ENCODE results near the gene ZHX3. TPM values are rescaled to one million over a fixed set of nuclear protein-coding genes. Genes with fewer than 3 reads are reported as not detected.

ZHX3 gene
- total RNA-seq, 2 donors from 2014 or later = 6.9 to 9.6 TPM

DNA sequence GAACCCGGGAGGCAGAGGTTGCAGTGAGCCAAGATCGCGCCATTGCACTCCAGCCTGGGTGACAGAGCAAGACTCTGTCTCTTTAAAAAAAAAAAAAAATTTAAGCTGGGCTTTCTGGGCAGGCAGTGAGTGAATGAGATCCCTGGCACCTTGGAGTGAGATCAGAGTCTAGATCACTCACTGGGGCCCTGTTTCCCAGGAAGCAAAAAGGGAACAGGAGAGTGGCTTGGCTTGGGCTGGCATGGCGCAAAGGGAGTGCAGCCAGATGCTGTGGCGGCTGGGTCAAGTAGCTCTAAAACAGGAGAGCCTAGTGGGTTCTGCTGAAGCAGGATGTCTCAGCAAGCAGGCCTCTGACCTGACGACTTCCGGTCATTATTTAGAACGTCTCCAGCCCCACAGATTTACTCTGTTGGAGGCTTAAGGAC lies 169.8 kb downstream of the ZHX3 start:
- peak overlapping the region; percentile 90 for H3K4me3 Mint-ChIP-seq
- no peak for ATAC-seq (replicated peaks)

GRCh38 chr20:41145821-41146620 lies 171.5 kb downstream of the ZHX3 start:
- H3K4me3 Mint-ChIP-seq = peak overlapping the region; percentile 81
- H3K27me3 Mint-ChIP-seq = no peaks in the 10 kb centered on the region
- peaks cover 83% of the 10 kb centered on the region for H3K4me1 Mint-ChIP-seq
- peaks cover 84% of the 10 kb centered on the region for H3K36me3 Mint-ChIP-seq (ENCODE audit: low read depth)
- no peak for ATAC-seq (replicated peaks)
- peak overlapping the region; percentile 75 for H3K27ac Mint-ChIP-seq
- no peaks in the 10 kb centered on the region for H3K9me3 Mint-ChIP-seq

More for the DNA sequence above, 169.8 kb downstream of the ZHX3 start:
- Mint-ChIP-seq H3K27ac (peak overlapping the region; percentile 75), H3K36me3 (ENCODE audit: low read depth) (peaks cover 74% of the 10 kb centered on the region), H3K9me3 (no peaks in the 10 kb centered on the region), H3K4me1 (peaks cover 82% of the 10 kb centered on the region), H3K27me3 (no peaks in the 10 kb centered on the region)

DNA sequence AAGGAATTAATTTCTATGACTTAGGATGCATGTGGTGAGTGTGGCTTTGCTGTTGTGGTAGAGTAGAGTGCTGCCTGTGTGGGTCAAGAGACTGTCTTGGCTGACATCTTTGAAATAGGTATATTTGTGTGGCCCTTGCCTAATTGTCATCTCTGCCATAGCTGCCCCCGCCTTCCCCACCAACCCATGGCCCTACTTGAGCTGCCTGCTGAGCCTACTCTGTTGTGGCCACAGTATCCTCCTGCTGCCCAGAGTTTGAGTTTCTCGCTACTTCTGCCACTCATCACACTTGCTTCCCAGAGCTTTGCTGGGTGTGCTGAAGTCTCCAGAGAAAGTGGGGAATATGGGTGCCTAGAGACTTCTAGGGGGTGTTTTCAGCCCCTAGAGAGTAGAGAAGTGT lies 172.2 kb downstream of the ZHX3 start:
- Mint-ChIP-seq H3K4me1 (peaks cover 83% of the 10 kb centered on the region), H3K4me3 (peak overlapping the region; percentile 81), H3K36me3 (ENCODE audit: low read depth) (peaks cover 85% of the 10 kb centered on the region), H3K27me3 (no peaks in the 10 kb centered on the region), H3K9me3 (no peaks in the 10 kb centered on the region), H3K27ac (peak overlapping the region; percentile 75)
- no peak for ATAC-seq (replicated peaks)

DNA sequence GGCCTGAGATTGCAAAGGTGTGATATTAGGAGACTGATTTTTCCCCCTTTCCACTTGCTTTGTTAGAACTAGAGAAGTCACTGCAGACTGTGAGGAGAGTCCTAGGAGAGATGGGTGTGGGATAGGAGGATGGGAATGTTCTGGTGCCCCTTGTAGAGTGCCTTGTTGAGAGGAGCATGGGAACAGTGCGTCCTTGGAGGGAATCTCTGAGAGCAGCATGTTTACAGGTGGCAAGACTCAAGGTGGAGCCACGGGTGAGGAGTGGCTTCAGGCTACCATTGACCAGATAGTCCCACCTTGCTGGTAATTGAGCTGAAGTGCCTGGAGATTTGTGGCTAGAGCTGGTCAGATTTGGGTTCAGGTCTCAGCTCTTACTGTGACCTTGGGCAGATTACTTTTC lies 174.2 kb downstream of the ZHX3 start:
- H3K27me3 Mint-ChIP-seq = no peaks in the 10 kb centered on the region
- no peak for ATAC-seq (replicated peaks)
- H3K36me3 Mint-ChIP-seq (ENCODE audit: low read depth) = peaks cover 94% of the 10 kb centered on the region
- peak overlapping the region; percentile 75 for H3K27ac Mint-ChIP-seq
- no peaks in the 10 kb centered on the region for H3K9me3 Mint-ChIP-seq
- peak overlapping the region; percentile 81 for H3K4me3 Mint-ChIP-seq
- peaks cover 70% of the 10 kb centered on the region for H3K4me1 Mint-ChIP-seq

GRCh38 chr20:41142919-41143318 lies 174.6 kb downstream of the ZHX3 start:
- Mint-ChIP-seq H3K27me3 (no peaks in the 10 kb centered on the region), H3K9me3 (no peaks in the 10 kb centered on the region), H3K27ac (peak overlapping the region; percentile 75), H3K4me1 (peaks cover 66% of the 10 kb centered on the region), H3K4me3 (peak overlapping the region; percentile 81), H3K36me3 (ENCODE audit: low read depth) (peaks cover 94% of the 10 kb centered on the region)
- peak; percentile 50 for ATAC-seq (replicated peaks)

DNA sequence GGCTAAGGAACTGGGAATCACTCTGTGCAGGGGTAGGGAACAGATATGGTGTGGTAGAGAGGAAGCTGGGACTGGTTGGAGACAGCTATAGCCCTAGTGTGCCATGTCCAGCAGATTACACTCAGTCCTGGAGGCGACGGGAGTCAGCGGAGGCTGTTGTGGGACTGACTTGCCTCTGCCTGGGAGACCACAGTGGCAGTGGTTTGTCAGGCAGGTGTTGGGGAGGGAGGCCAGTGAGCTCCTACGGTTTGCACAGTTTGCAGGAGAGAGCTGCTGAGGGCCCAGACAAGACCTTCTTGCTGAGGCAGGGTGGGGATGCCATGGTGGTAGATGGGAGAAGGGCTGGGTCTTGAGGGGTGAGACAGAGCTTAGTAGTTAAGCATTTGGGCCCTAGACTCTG lies 175.3 kb downstream of the ZHX3 start:
- no peak for ATAC-seq (replicated peaks)
- Mint-ChIP-seq H3K9me3 (no peaks in the 10 kb centered on the region), H3K27ac (peak overlapping the region; percentile 75), H3K4me3 (peak overlapping the region; percentile 81), H3K4me1 (peaks cover 64% of the 10 kb centered on the region), H3K27me3 (no peaks in the 10 kb centered on the region), H3K36me3 (ENCODE audit: low read depth) (peaks cover 91% of the 10 kb centered on the region)

DNA sequence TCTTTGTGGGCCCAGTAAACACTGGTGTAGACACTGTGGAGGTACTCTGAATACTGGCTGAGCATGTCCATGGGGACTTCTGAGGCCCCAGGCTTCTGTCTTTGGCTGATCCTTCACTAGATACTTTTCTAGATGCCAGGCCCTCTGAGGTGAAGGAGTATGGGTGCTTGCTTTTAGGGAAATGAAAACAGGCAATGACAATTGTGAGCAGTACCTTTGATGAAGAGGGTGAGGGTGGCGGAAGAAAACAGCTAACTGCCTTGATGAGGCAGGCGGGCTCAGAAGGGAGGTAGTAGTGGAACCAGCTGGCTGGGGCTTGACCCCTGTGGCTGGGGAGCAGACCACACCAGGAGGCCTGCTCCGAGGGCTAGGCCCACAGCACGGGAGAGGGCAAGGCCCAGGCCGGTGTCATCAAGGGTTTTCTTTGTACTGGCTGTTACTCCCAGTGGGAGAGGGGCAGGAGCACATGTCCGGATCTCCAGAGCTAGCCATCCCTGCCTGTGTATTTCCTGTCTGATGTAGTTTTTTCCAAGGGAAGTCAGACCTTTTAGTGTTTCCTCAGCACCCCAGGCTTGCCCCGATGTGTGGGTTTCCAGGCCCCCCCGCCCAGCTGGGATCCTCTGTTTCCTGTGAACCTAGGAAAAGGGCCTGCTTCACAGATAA lies 176.2 kb downstream of the ZHX3 start:
- Mint-ChIP-seq H3K36me3 (ENCODE audit: low read depth) (peaks cover 85% of the 10 kb centered on the region), H3K9me3 (no peaks in the 10 kb centered on the region)

DNA sequence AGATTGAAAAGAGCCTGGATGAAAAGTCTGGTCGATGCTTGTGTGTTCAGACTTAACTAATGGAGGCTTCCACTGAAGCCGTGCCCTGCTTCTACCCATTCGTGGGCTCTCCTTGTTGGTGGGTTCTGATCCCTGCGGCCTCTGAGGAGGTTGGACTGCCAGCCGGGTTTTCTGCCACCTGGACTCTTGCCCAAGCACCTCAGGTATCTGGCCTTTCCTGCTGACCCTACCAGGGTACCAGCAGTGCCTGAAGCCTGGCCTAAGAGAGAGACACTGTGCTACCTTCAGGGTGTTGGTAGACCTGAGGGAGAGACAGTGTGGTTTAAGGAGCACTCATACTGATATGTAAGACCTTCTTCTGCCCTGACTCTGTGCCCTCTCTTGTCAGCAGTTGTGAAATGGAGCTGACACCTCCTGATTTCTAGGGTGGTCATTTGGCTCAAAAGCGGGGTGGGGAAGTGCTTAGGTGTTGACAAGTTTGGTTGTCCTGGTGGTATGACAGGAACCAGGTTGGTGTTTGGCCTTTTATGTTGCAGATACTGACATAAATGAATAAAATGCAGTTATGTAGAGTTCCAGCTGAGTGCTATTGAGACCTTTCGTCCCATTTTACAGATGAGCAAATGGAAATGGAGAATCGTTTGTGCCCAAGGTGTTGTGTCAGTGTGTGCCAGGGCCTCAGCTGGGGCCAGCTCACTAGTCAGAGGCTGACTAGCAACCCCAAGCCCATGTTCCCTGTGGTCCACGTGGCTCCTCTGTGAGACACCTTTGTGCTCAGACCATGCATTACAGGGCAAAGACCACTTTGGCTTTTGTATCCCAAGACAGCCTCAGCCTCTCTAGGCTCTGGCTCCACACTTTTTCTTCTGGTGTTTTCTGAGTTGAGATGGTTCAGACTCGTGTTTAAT lies 177.1 kb downstream of the ZHX3 start:
- Mint-ChIP-seq H3K4me1 (peaks cover 58% of the 10 kb centered on the region), H3K9me3 (no peaks in the 10 kb centered on the region), H3K27ac (peak overlapping the region; percentile 75), H3K36me3 (ENCODE audit: low read depth) (peaks cover 87% of the 10 kb centered on the region), H3K4me3 (peak overlapping the region; percentile 81), H3K27me3 (no peaks in the 10 kb centered on the region)
- ATAC-seq (replicated peaks) = peak; percentile 15

More for the DNA sequence above, 176.2 kb downstream of the ZHX3 start:
- peak overlapping the region; percentile 81 for H3K4me3 Mint-ChIP-seq
- no peak for ATAC-seq (replicated peaks)
- H3K4me1 Mint-ChIP-seq = peaks cover 56% of the 10 kb centered on the region
- no peaks in the 10 kb centered on the region for H3K27me3 Mint-ChIP-seq
- peak overlapping the region; percentile 75 for H3K27ac Mint-ChIP-seq

GRCh38 chr20:41139227-41140093 lies 178.1 kb downstream of the ZHX3 start:
- Mint-ChIP-seq H3K9me3 (no peaks in the 10 kb centered on the region), H3K4me1 (peaks cover 57% of the 10 kb centered on the region), H3K36me3 (ENCODE audit: low read depth) (peaks cover 76% of the 10 kb centered on the region), H3K27me3 (no peaks in the 10 kb centered on the region), H3K27ac (peak overlapping the region; percentile 75), H3K4me3 (peak overlapping the region; percentile 81)
- ATAC-seq (replicated peaks) = no peak

GRCh38 chr20:41138475-41139226 lies 178.9 kb downstream of the ZHX3 start:
- peak; percentile 4 for ATAC-seq (replicated peaks)
- H3K36me3 Mint-ChIP-seq (ENCODE audit: low read depth) = peaks cover 68% of the 10 kb centered on the region
- H3K4me1 Mint-ChIP-seq = peaks cover 50% of the 10 kb centered on the region
- H3K4me3 Mint-ChIP-seq = peak overlapping the region; percentile 81
- no peaks in the 10 kb centered on the region for H3K9me3 Mint-ChIP-seq
- no peaks in the 10 kb centered on the region for H3K27me3 Mint-ChIP-seq
- H3K27ac Mint-ChIP-seq = peak overlapping the region; percentile 75

DNA sequence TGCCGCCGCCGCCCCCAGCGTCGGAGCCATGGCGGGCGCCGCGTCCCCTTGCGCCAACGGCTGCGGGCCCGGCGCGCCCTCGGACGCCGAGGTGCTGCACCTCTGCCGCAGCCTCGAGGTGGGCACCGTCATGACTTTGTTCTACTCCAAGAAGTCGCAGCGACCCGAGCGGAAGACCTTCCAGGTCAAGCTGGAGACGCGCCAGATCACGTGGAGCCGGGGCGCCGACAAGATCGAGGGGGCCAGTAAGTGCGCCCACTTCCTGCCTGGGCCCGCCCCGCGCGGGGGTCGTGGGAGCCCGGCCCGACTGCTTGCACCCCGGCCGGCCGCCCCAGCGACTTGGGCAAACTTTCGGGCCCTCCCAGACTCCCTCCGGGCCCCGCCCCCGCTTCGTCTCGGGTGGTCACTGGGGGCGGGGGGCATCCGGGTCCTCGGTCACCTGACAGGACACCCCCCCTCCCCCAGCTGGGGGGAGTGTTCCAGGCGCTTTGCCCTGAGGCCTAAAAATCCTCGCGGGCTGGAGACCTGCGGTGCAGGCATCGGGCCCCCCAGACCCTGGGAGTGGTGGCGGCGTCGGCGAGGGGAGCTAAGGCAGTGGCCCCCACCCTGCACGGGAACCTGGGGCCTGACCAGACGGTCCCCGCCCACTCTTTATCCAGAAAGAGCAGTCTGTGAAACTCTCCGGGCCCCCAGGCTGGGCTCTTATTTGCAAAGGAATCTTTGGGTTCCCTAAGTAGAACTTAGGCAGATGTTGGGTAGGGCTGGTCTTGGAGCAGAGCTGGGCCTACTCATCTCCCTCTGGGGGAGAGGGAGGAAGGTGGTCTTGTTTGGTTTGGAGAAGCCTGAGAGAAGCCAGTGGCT lies 179.7 kb downstream of the ZHX3 start:
- Mint-ChIP-seq H3K4me3 (peak overlapping the region; percentile 81), H3K4me1 (peaks cover 42% of the 10 kb centered on the region), H3K27me3 (no peaks in the 10 kb centered on the region), H3K9me3 (no peaks in the 10 kb centered on the region), H3K36me3 (ENCODE audit: low read depth) (peaks cover 60% of the 10 kb centered on the region), H3K27ac (peak overlapping the region; percentile 75)
- ATAC-seq (replicated peaks) = peak; percentile 17

Data from activated T-helper 17 cell treated with anti-CD3 and anti-CD28 coated beads, Interleukin-2, amount 50 U/mL, for 72 hours (primary cell).